GM10266 (cell line): ENCODE measurements around the gene FZD4.

Experiments
- DNase-seq: peaks from one replicate; pipeline ENCODE4 v3.0.0; 2012; ENCODE audit errors: extremely low spot score
- TF ChIP-seq, protein P1 (sequence below): IDR thresholded peaks from 2 replicates; pipeline ENCODE4 v1.5.1; 2012; ENCODE audit warnings: mild to moderate bottlenecking, low read depth; ENCODE audit not compliant: control insufficient read depth, insufficient read depth; ENCODE audit errors: missing control alignments

FZD4 gene

GRCh38 chr11:86902345-86902744 lies 52.9 kb downstream of the FZD4 start:
- TF ChIP-seq, protein P1, sequence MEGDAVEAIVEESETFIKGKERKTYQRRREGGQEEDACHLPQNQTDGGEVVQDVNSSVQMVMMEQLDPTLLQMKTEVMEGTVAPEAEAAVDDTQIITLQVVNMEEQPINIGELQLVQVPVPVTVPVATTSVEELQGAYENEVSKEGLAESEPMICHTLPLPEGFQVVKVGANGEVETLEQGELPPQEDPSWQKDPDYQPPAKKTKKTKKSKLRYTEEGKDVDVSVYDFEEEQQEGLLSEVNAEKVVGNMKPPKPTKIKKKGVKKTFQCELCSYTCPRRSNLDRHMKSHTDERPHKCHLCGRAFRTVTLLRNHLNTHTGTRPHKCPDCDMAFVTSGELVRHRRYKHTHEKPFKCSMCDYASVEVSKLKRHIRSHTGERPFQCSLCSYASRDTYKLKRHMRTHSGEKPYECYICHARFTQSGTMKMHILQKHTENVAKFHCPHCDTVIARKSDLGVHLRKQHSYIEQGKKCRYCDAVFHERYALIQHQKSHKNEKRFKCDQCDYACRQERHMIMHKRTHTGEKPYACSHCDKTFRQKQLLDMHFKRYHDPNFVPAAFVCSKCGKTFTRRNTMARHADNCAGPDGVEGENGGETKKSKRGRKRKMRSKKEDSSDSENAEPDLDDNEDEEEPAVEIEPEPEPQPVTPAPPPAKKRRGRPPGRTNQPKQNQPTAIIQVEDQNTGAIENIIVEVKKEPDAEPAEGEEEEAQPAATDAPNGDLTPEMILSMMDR: no peak
- no peak for DNase-seq

DNA sequence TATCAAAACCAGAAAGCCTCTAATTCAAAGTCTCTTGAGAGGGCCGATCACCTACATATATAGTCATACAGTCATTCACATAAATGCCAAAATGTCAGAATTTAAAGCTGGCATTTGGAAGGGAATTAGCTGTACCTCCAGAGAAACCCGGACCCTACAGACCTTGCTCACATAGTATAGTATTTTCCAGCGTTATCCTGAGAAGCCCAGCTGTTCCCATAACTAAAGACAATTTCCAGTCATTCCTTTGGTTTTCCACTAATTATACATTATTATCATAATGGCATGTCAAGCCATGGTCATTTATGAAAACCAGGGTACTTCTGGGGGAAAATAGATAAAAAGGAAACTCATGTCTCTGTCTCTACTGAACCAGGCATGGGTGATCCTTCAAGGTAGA lies 53.6 kb downstream of the FZD4 start:
- no peak for DNase-seq
- TF ChIP-seq, protein P1: no peak

GRCh38 chr11:86900162-86900561 lies 55.0 kb downstream of the FZD4 start:
- no peak for DNase-seq
- TF ChIP-seq, protein P1: no peak

- TF ChIP-seq, protein P1: no peak
- no peak for DNase-seq
These were observed 56.5 kb downstream of the FZD4 start for GRCh38 chr11:86898689-86899088.

DNA sequence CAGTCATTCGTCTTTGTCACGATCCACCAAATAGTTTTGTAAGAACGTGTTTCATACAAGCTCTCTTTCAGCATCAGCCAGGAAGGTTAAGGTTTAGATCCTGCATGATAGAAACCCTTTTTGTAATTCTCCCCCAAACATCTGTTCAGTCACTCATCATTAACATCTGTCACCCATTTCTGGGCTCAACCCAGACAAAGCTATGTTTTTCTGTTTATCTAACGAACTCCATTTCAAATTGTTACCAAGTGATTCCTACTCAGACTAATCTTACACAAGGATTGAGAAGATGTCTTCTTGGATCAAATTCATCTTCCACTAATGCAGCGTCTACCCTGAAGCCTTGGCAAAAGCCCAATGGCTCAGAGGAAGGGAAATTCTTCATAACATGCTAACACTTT lies 58.8 kb downstream of the FZD4 start:
- TF ChIP-seq, protein P1: no peak
- DNase-seq: no peak
